PC-3 (cell line): ENCODE results near the gene KMT2E. TPM values are rescaled to one million over a fixed set of nuclear protein-coding genes. Genes with fewer than 3 reads are reported as not detected.

Source experiments
- ATAC-seq: fragments of 200-7000 bp; cut with Tn5 transposase; 2 replicates; pipeline ENCODE4 v1.9.1; 2020; ENCODE audit warnings: mild to moderate bottlenecking, moderate library complexity
- BruUV-seq: library from RNA; stranded (reverse); fragments of 400-500 nt; replicated peaks from 2 replicates; lab custom pipeline; 2021; lab: Mats Ljungman, UMichigan
- CTCF ChIA-PET: fragments of 300-600 bp; sonication (Branson Sonifier 250); formaldehyde crosslinking; loops from one replicate; lab custom pipeline; 2022; ENCODE audit warnings: antibody characterized with exemption; lab: Charles Lee
- POLR2A ChIA-PET: fragments of 300-600 bp; sonication (Branson Sonifier 250); formaldehyde crosslinking; loops from one replicate; lab custom pipeline; 2022; ENCODE audit warnings: antibody characterized with exemption; ENCODE audit not compliant: unreplicated experiment; lab: Charles Lee
- DNase-seq: peaks from one replicate; pipeline ENCODE4 v3.0.0-alpha.2; 2015
- H2AFZ ChIP-seq: fragments of 300-600 bp; sonication (generic); 2 replicates; pipeline ENCODE4 v1.6.0; 2016; ENCODE audit warnings: antibody characterized with exemption, low read length
- H3F3A ChIP-seq: fragments of 300-600 bp; sonication (generic); one replicate; pipeline ENCODE4 v1.6.0; 2017; ENCODE audit warnings: antibody characterized with exemption, low read length, control low read depth, mild to moderate bottlenecking; ENCODE audit not compliant: unreplicated experiment
- H3K27ac ChIP-seq: fragments of 300-600 bp; sonication (generic); 2 replicates; pipeline ENCODE4 v1.5.1; 2016; ENCODE audit warnings: mild to moderate bottlenecking, low read length
- H3K27me3 ChIP-seq: fragments of 300-600 bp; sonication (generic); 2 replicates; pipeline ENCODE4 v1.6.1; 2016; ENCODE audit warnings: low read length, mixed read lengths
- H3K36me3 ChIP-seq: fragments of 300-600 bp; sonication (generic); 2 replicates; pipeline ENCODE4 v1.6.1; 2016; ENCODE audit warnings: low read depth, mixed run types, low read length, mixed read lengths
- H3K4me1 ChIP-seq: fragments of 300-600 bp; sonication (generic); 2 replicates; pipeline ENCODE4 v1.5.1; 2016; ENCODE audit warnings: low read length; ENCODE audit not compliant: insufficient read depth
- H3K4me2 ChIP-seq: fragments of 300-600 bp; sonication (generic); 2 replicates; pipeline ENCODE4 v1.6.0; 2016; ENCODE audit warnings: low read length
- H3K4me3 ChIP-seq: fragments of 300-600 bp; sonication (generic); 2 replicates; pipeline ENCODE4 v1.5.1; 2016; ENCODE audit warnings: mild to moderate bottlenecking, low read length, mixed read lengths
- H3K79me2 ChIP-seq: fragments of 300-600 bp; sonication (generic); 2 replicates; pipeline ENCODE4 v1.6.1; 2017; ENCODE audit warnings: low read length, mixed read lengths
- H3K9ac ChIP-seq: fragments of 300-600 bp; sonication (generic); 2 replicates; pipeline ENCODE4 v1.6.0; 2016; ENCODE audit warnings: mild to moderate bottlenecking, low read length
- H3K9me2 ChIP-seq: fragments of 300-600 bp; sonication (generic); replicated peaks from 2 replicates; pipeline ENCODE4 v1.6.1; 2016; ENCODE audit warnings: mixed run types, low read length, mixed read lengths
- H3K9me3 ChIP-seq: fragments of 300-600 bp; sonication (generic); 2 replicates; pipeline ENCODE4 v1.6.1; 2016; ENCODE audit warnings: low read length, mixed read lengths
- H4K20me1 ChIP-seq: fragments of 300-600 bp; sonication (generic); 2 replicates; pipeline ENCODE4 v1.6.1; 2016; ENCODE audit warnings: low read length, mixed read lengths
- EZH2 ChIP-seq: fragments of 300-600 bp; sonication (generic); IDR thresholded peaks from one replicate; pipeline ENCODE4 v1.6.1; 2017; ENCODE audit warnings: antibody characterized with exemption, mild to moderate bottlenecking, low read length; ENCODE audit not compliant: unreplicated experiment
- EZH2phosphoT487 ChIP-seq: fragments of 300-600 bp; sonication (generic); IDR thresholded peaks from 2 replicates; pipeline ENCODE4 v1.6.1; 2018; ENCODE audit warnings: mild to moderate bottlenecking, antibody characterized with exemption, low read length, borderline replicate concordance
- intact Hi-C: fragments of 100-400 bp; cut with micrococcal nuclease; formaldehyde crosslinking; loops from 2 replicates; pipeline ENCODE4 v1.9.0; 2023
- total RNA-seq: library from RNA; depleted of rRNA; stranded (reverse); fragments of >200 nt; gene quantifications from 2 replicates; pipeline ENCODE4 v1.2.3, GENCODE V29; 2014
- TF ChIP-seq, protein P1 (sequence below): fragments of 300-600 bp; sonication (generic); conservative IDR thresholded peaks from 2 replicates; pipeline ENCODE4 v1.5.1; 2017; ENCODE audit warnings: antibody characterized with exemption, low read depth, mild to moderate bottlenecking, low read length

The KMT2E gene
- total RNA-seq, 1 experiment from 2014 or later = 21.8 TPM

DNA sequence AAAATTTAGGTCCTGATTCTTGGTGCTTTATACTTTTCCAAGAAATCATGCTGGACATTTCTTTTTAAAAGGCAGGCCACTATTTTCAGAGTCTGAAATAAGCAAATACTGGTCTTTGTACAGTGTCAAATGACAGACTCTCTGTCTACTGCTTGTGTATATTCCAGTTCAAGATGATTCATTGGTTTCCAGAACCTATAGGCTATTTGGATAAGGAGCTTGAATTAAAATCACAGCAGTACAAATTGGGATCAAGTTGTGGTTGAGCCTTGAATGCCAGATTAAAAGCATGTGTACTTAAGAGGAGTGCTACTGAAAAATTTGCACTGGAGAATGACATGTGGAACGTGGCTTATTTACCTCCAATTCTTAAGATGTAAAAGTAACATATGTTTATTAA is 10.7 kb downstream of the KMT2E start:
- Histone ChIP-seq H3K4me2 (peak overlapping the region; percentile 49), H4K20me1 (peaks cover 41% of the 10 kb centered on the region), H3K4me1 (peaks cover 34% of the 10 kb centered on the region), H3K36me3 (no peaks in the 10 kb centered on the region), H3K27ac (peak overlapping the region; percentile 32), H3K27me3 (no peaks in the 10 kb centered on the region), H3K9me3 (no peaks in the 10 kb centered on the region), H3F3A (peaks cover 3% of the 10 kb centered on the region), H3K9me2 (no peaks in the 10 kb centered on the region), H2AFZ (no peak overlapping the region), H3K9ac (no peak overlapping the region), H3K79me2 (peaks cover 99% of the 10 kb centered on the region), H3K4me3 (no peak overlapping the region)
- TF ChIP-seq EZH2 (no peak), EZH2phosphoT487 (no peak)
- TF ChIP-seq, protein P1, sequence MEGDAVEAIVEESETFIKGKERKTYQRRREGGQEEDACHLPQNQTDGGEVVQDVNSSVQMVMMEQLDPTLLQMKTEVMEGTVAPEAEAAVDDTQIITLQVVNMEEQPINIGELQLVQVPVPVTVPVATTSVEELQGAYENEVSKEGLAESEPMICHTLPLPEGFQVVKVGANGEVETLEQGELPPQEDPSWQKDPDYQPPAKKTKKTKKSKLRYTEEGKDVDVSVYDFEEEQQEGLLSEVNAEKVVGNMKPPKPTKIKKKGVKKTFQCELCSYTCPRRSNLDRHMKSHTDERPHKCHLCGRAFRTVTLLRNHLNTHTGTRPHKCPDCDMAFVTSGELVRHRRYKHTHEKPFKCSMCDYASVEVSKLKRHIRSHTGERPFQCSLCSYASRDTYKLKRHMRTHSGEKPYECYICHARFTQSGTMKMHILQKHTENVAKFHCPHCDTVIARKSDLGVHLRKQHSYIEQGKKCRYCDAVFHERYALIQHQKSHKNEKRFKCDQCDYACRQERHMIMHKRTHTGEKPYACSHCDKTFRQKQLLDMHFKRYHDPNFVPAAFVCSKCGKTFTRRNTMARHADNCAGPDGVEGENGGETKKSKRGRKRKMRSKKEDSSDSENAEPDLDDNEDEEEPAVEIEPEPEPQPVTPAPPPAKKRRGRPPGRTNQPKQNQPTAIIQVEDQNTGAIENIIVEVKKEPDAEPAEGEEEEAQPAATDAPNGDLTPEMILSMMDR = no peak
- intact Hi-C loops = no loop called here
- BruUV-seq = no TSS peak
- ChIA-PET POLR2A (interaction anchor here (0.6 to 1.0 kb wide), 2 partner anchors 11 to 41 kb away, joined by 4 read pairs; no protein-coding TSS in a partner anchor), CTCF (interaction anchor here (0.9 kb wide), 1 partner anchor 11 kb away, joined by 3 read pairs; the partner anchor contains the start of gene KMT2E)
- ATAC-seq (peak; percentile 98), DNase-seq (peak; percentile 72)

DNA sequence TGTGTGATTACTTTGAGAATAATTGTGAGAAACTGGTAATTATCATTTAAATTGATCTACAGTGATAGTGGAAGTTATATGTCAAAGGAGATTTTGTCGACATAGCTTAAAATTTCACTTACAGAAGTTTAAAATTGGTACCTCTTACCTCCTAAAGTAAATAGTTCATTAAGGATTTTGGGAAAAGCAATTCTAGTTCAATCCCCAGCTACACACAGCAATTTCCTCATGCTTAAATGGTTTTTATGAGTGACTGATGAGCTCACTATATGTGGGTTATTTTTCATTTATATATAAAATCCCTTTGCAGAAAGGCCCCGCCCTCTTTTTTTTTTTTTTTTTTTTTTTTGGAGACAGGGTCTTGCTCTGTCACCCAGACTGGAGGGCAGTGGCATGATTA is 12.7 kb downstream of the KMT2E start:
- BruUV-seq = no TSS peak
- CTCF ChIA-PET = no interaction called here
- Histone ChIP-seq H3K4me1 (peaks cover 34% of the 10 kb centered on the region), H2AFZ (no peak overlapping the region), H3K27ac (no peak overlapping the region), H4K20me1 (peaks cover 41% of the 10 kb centered on the region), H3K9ac (no peak overlapping the region), H3K4me3 (no peak overlapping the region), H3K36me3 (no peaks in the 10 kb centered on the region), H3K79me2 (peaks cover 98% of the 10 kb centered on the region), H3F3A (peaks cover 3% of the 10 kb centered on the region), H3K27me3 (no peaks in the 10 kb centered on the region), H3K9me3 (no peaks in the 10 kb centered on the region), H3K4me2 (no peak overlapping the region), H3K9me2 (no peaks in the 10 kb centered on the region)
- TF ChIP-seq EZH2 (no peak), EZH2phosphoT487 (no peak)
- TF ChIP-seq, protein P1 = no peak
- POLR2A ChIA-PET = interaction anchor here (0.5 to 0.6 kb wide), 4 partner anchors 11 to 509 kb away, joined by 13 to 20 read pairs (median 16); no protein-coding TSS in a partner anchor
- intact Hi-C loops = no loop called here
- DNase-seq (peak; percentile 36), ATAC-seq (0 out of 2 replicates have a peak, but pooled peaks have one; percentile 27)

DNA sequence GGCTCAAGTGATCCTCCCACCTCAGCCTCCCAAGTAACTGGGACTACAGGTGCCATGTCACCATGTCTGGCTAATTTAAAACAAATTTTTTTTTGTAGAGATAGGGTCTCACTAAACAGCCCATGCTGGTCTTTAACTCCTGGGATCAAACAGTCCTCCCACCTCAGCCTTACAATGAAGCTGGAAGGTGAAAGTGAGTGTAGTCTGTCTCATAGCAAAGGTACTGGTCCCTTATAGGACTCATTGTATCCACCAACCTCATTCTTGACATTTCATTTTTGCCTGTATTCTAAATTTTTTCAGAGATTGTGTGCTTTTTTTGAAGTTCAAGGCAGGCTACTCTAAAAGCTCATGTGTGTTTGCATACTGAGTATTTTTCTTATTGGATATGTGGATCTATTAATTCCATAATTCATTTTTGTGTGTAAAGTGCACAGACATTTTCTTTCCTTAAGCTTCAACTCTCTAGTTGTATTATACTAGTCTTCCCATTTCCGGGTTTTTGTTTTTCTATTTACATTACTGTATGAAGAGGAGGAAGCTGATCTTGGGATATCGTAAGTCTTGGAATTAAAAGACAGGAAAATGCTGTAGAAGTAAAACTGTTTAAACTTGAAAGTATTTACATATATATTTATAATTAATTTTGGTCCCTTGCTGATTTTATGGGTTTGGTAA is 13.3 kb downstream of the KMT2E start:
- H3K4me3 ChIP-seq = no peak overlapping the region
- H3K4me2 ChIP-seq = no peak overlapping the region
- no peak overlapping the region for H2AFZ ChIP-seq
- ChIA-PET CTCF (no interaction called here), POLR2A (no interaction called here)
- H3K9ac ChIP-seq = no peak overlapping the region
- peaks cover 3% of the 10 kb centered on the region for H3F3A ChIP-seq
- H3K27me3 ChIP-seq = no peaks in the 10 kb centered on the region
- no peak for TF ChIP-seq EZH2phosphoT487
- TF ChIP-seq, protein P1 = no peak
- no peak for TF ChIP-seq EZH2
- peaks cover 34% of the 10 kb centered on the region for H3K4me1 ChIP-seq
- ATAC-seq (no peak), DNase-seq (no peak)
- intact Hi-C loops = no loop called here
- no peaks in the 10 kb centered on the region for H3K36me3 ChIP-seq
- peaks cover 98% of the 10 kb centered on the region for H3K79me2 ChIP-seq
- no peaks in the 10 kb centered on the region for H3K9me2 ChIP-seq
- no TSS peak for BruUV-seq
- no peaks in the 10 kb centered on the region for H3K9me3 ChIP-seq
- H4K20me1 ChIP-seq = peaks cover 38% of the 10 kb centered on the region
- H3K27ac ChIP-seq = no peak overlapping the region
